Measurements from ENCODE around the gene ALX3. TPM values are rescaled to one million over a fixed set of nuclear protein-coding genes. Genes with fewer than 3 reads are reported as not detected.

ALX3 gene
- total RNA-seq, 2 donors from 2014 or later = not detected

DNA sequence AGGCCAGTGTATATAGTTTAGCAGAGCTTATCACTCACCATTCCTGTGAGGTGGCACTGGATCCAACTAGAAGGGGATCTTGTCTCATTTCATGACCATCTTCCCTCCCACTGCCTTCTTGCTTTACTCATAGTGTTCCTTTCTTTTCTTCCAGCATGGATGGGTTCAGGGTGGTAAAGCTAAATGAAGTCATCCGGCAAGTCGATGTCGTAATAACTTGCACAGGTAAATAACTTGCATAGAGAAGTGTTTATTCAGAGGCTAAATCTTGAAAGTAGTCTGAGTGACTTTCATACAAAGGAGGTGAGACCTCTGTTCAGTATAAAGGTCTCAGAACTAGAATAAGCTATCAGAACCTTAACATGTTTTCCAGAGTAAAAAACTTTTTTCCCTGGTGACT is 52.7 kb downstream of the ALX3 start:
- H3K36me3 Mint-ChIP-seq (ENCODE audit: insufficient read depth in 2 of 2) = peaks cover 4 to 27% of the 10 kb centered on the region in 2 donors
- H3K27ac Mint-ChIP-seq = no peak overlapping the region
- no peak for ATAC-seq (replicated peaks in 1 of 2)
- no peaks in the 10 kb centered on the region for H3K27me3 Mint-ChIP-seq (ENCODE audit: low read depth)
- DNase-seq = no peak
- H3K4me1 Mint-ChIP-seq (ENCODE audit: low read depth) = no peaks in the 10 kb centered on the region
- H3K4me3 Mint-ChIP-seq = no peak overlapping the region
- no peaks in the 10 kb centered on the region for H3K9me3 Mint-ChIP-seq

- no peak for ATAC-seq (replicated peaks in 1 of 2)
- Mint-ChIP-seq H3K27me3 (ENCODE audit: low read depth) (no peaks in the 10 kb centered on the region), H3K4me3 (no peak overlapping the region), H3K4me1 (ENCODE audit: low read depth) (no peaks in the 10 kb centered on the region), H3K36me3 (ENCODE audit: insufficient read depth in 2 of 2) (peaks cover 7 to 32% of the 10 kb centered on the region in 2 donors), H3K27ac (no peak overlapping the region), H3K9me3 (no peaks in the 10 kb centered on the region)
- DNase-seq = no peak
These were observed 58.2 kb downstream of the ALX3 start for GRCh38 chr1:110012100-110012780.

DNA sequence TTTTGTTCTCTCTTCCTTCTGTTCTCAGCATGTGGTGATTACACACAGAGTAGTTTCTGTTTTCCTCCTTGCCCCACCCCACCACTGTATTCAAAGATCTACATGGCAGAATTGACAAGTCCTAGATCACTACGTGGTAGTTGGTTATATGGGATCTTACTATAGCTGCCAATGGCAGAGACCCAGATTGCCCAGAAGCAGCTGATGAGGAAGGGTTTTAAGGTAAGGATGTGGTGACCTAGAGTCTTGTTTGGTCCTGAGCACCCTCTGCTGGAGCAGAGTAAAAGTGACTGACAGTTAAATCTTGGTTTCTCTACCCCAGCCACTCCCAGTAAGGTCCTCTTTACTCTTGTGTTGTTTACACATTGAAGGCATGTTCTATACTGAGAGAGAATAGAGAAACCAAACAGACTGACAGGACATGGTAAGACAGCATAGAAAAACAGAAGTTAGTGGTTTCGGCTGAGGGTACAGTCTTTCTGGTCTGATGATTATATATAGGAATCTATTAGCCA is 58.9 kb downstream of the ALX3 start:
- DNase-seq (peak; percentile 16 to 29), ATAC-seq (replicated peaks in 1 of 2) (peak; percentile 60 to 81)
- Mint-ChIP-seq H3K27me3 (ENCODE audit: low read depth) (no peaks in the 10 kb centered on the region), H3K27ac (peak overlapping the region; percentile 43), H3K4me3 (no peak overlapping the region), H3K9me3 (no peaks in the 10 kb centered on the region), H3K4me1 (ENCODE audit: low read depth) (no peaks in the 10 kb centered on the region), H3K36me3 (ENCODE audit: insufficient read depth in 2 of 2) (peaks cover 7 to 27% of the 10 kb centered on the region in 2 donors)

Other genes starting within 250 kb of the ALX3 start
- gene CSF1, start 159.8 kb downstream of the ALX3 start, total RNA-seq = 10 to 100 TPM; 46.3 to 83.0 TPM
- gene AHCYL1, start 85.9 kb downstream of the ALX3 start, total RNA-seq = 100 to 1,000 TPM in 1 of 2 donors, 10 to 100 TPM in 1; 87.0 to 101 TPM
- 10 to 100 TPM; 35.8 to 41.0 TPM for gene STRIP1, start 36.0 kb downstream of the ALX3 start, total RNA-seq
- not detected for gene UBL4B, start 41.8 kb upstream of the ALX3 start, total RNA-seq
- under 1 TPM; 0.31 to 0.53 TPM for gene SLC6A17, start 79.8 kb upstream of the ALX3 start, total RNA-seq
- gene KCNC4, start 139.6 kb upstream of the ALX3 start, total RNA-seq = 10 to 100 TPM; 19.8 to 28.9 TPM

Measured in activated T-cell treated with anti-CD3 and anti-CD28 coated beads, Interleukin-2, amount 50 U/mL, for 72 hours (primary cell).